ENCODE results near the gene VSTM4. TPM values are rescaled to one million over a fixed set of nuclear protein-coding genes. Genes with fewer than 3 reads are reported as not detected.

Gene VSTM4
- total and polyA plus RNA-seq, 8 donors = 0.32 to 2.4 (median 0.57) TPM

GRCh38 chr10:49140304-49141177 lies 25.2 kb upstream of the VSTM4 start:
- Histone ChIP-seq H3K36me3 (no peaks in the 10 kb centered on the region), H3K27me3 (no peaks in the 10 kb centered on the region), H3K9me3 (no peaks in the 10 kb centered on the region), H3K4me3 (no peak overlapping the region), H3K4me1 (no peaks in the 10 kb centered on the region), H3K27ac (no peak overlapping the region)
- DNase-seq = no peak
- TF ChIP-seq CTCF (IDR thresholded peaks at IDR 0.05) = no peak
- 70 to 76% methylated on average over 5 of the region's 5 CpGs for WGBS, 2 donors
- intact Hi-C loops (cut with DNase I) = no loop called here
- no peak for FAIRE-seq
- no peak for ATAC-seq

DNA sequence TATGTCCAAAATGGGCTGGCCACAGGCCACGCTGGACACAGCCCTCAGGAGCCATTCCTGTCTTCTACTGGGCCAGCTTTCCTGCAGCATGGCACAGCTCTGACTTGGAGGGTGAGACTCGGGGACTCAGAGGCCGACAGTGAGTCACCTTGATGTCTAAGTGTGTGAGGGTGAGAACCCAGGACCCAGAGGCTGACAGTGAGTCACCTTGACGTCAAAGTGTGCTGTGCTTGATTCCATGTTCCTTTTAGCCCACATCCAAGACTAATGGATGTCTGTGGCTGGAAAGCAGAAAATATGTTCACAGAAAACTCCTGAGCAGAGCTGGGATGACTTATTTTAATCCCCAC lies 24.5 kb upstream of the VSTM4 start:
- H3K27ac ChIP-seq = peak overlapping the region in 1 of 4 donors; percentile 19
- DNase-seq (no peak), FAIRE-seq (no peak), ATAC-seq (peak in 1 of 4 donors; percentile 43)
- H3K4me3 ChIP-seq = no peak overlapping the region
- H3K27me3 ChIP-seq = no peaks in the 10 kb centered on the region
- no peaks in the 10 kb centered on the region for H3K9me3 ChIP-seq
- no peak for TF ChIP-seq CTCF (IDR thresholded peaks at IDR 0.05)
- H3K36me3 ChIP-seq = no peaks in the 10 kb centered on the region
- intact Hi-C loops (cut with DNase I) = no loop called here
- no peaks in the 10 kb centered on the region for H3K4me1 ChIP-seq
- WGBS, 2 donors = 59 to 75% methylated on average over 4 of the region's 4 CpGs

- DNase-seq (no peak), ATAC-seq (peak in 3 of 4 donors; percentile 22 to 72 (median 64)), FAIRE-seq (no peak)
- Histone ChIP-seq H3K4me3 (no peak overlapping the region), H3K27ac (peak overlapping the region in 1 of 4 donors; percentile 19), H3K27me3 (no peaks in the 10 kb centered on the region), H3K9me3 (no peaks in the 10 kb centered on the region), H3K36me3 (no peaks in the 10 kb centered on the region), H3K4me1 (no peaks in the 10 kb centered on the region)
- intact Hi-C loops (cut with DNase I) = no loop called here
- no peak for TF ChIP-seq CTCF (IDR thresholded peaks at IDR 0.05)
- WGBS, 2 donors = 56 to 58% methylated on average over 8 of the region's 8 CpGs
These were observed 23.9 kb upstream of the VSTM4 start for GRCh38 chr10:49139028-49139845.

DNA sequence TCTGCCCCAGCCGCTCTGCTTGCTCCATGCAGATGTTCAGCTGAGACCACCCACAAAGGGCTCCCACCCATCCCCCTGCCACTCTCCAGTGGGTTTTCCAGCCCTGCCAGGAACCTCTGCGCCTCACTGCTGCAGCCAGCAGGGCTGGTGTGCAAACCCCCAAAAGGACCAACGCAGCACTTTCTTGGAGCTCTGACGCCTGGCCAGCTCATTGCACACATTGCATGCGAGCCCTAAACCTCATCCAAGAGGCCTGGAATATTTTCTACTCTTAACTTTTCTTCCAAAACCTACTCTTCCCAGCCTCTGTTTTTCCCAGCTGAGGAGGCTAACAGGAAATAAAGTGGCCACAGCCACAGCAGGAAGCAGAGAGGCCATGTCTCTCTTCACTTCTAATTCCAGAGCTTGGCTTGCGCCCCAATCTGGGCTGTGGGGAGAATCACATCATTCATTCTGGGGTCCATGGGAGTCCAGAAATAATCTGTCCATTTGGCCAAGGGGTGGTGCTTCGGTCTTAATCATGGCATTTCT lies 23.1 kb upstream of the VSTM4 start:
- peak in 3 of 4 donors; percentile 24 to 44 (median 40) for ATAC-seq
- H3K9me3 ChIP-seq = no peaks in the 10 kb centered on the region
- intact Hi-C loops (cut with DNase I) = no loop called here
- no peak overlapping the region for H3K27ac ChIP-seq
- DNase-seq = peak in 1 of 6 donors; percentile 35
- no peak for FAIRE-seq
- no peak for TF ChIP-seq CTCF (IDR thresholded peaks at IDR 0.05)
- H3K27me3 ChIP-seq = no peaks in the 10 kb centered on the region
- H3K36me3 ChIP-seq = no peaks in the 10 kb centered on the region
- H3K4me1 ChIP-seq = no peaks in the 10 kb centered on the region
- WGBS, 2 donors = 74 to 80% methylated on average over 7 of the region's 7 CpGs
- no peak overlapping the region for H3K4me3 ChIP-seq
